Measurements from ENCODE around the gene BANP. TPM values are rescaled to one million over a fixed set of nuclear protein-coding genes. Genes with fewer than 3 reads are reported as not detected.

Gene BANP
- total RNA-seq, 3 donors from 2014 or later (not counting 1 experiment from before 2014, with no cell fraction given): 88.8 to 117 (median 117) TPM

- H3K9me3 ChIP-seq (ENCODE audit: control insufficient read depth, insufficient read depth, low read length): no peaks in the 10 kb centered on the region
- 76% methylated on average over 15 of the region's 15 CpGs for WGBS (ENCODE audit: insufficient coverage)
- H3K27ac Mint-ChIP-seq: peak overlapping the region; percentile 96 to 98
- ATAC-seq (no peak), DNase-seq (no peak)
- H3K27me3 ChIP-seq (ENCODE audit: control insufficient read depth, insufficient read depth, low read length): no peaks in the 10 kb centered on the region
- no peaks in the 10 kb centered on the region for H3K27me3 Mint-ChIP-seq (ENCODE audit: low read depth in 2 of 2)
- H3K9me3 Mint-ChIP-seq: no peaks in the 10 kb centered on the region
- peaks cover 65% of the 10 kb centered on the region for H3K4me1 ChIP-seq (ENCODE audit: control insufficient read depth, insufficient read depth, low read length)
- intact Hi-C loops (cut with micrococcal nuclease): loop anchor here (5.0 kb wide), 3 partner anchors 34 to 499 kb away; partner anchors contain the start of genes KLHDC4 and ZFPM1
- H3K4me3 Mint-ChIP-seq: peak overlapping the region; percentile 41
- H3K27ac ChIP-seq (ENCODE audit: low read length): peak overlapping the region; percentile 59
- H3K36me3 Mint-ChIP-seq: no peaks in the 10 kb centered on the region
- H3K4me3 ChIP-seq (ENCODE audit: low read length): no peak overlapping the region
- H3K36me3 ChIP-seq (ENCODE audit: control insufficient read depth, insufficient read depth, low read length): peaks cover 9% of the 10 kb centered on the region
- peaks cover 61% of the 10 kb centered on the region in 2 donors for H3K4me1 Mint-ChIP-seq
- TF ChIP-seq CTCF (IDR thresholded peaks at IDR 0.05): no peak
Measured at GRCh38 chr16:87953308-87954215, 2.3 kb downstream of the BANP start.

GRCh38 chr16:87954361-87954760 is 3.1 kb downstream of the BANP start:
- Mint-ChIP-seq H3K27me3 (ENCODE audit: low read depth in 2 of 2) (no peaks in the 10 kb centered on the region), H3K9me3 (no peaks in the 10 kb centered on the region), H3K4me3 (peak overlapping the region; percentile 41), H3K4me1 (peaks cover 69% of the 10 kb centered on the region in 2 donors), H3K27ac (peak overlapping the region; percentile 96 to 98), H3K36me3 (no peaks in the 10 kb centered on the region)
- Histone ChIP-seq H3K4me1 (ENCODE audit: control insufficient read depth, insufficient read depth, low read length) (peaks cover 73% of the 10 kb centered on the region), H3K27me3 (ENCODE audit: control insufficient read depth, insufficient read depth, low read length) (no peaks in the 10 kb centered on the region), H3K36me3 (ENCODE audit: control insufficient read depth, insufficient read depth, low read length) (peaks cover 9% of the 10 kb centered on the region), H3K9me3 (ENCODE audit: control insufficient read depth, insufficient read depth, low read length) (no peaks in the 10 kb centered on the region), H3K4me3 (ENCODE audit: low read length) (no peak overlapping the region), H3K27ac (ENCODE audit: low read length) (peak overlapping the region; percentile 59)
- intact Hi-C loops (cut with micrococcal nuclease): loop anchor here (5.0 kb wide), 3 partner anchors 33 to 498 kb away; partner anchors contain the start of genes KLHDC4 and ZFPM1
- ATAC-seq: no peak
- no peak for TF ChIP-seq CTCF (IDR thresholded peaks at IDR 0.05)
- WGBS (ENCODE audit: insufficient coverage): 52% methylated on average over 14 of the region's 14 CpGs
- no peak for DNase-seq

- Mint-ChIP-seq H3K27me3 (ENCODE audit: low read depth in 2 of 2) (no peaks in the 10 kb centered on the region), H3K4me1 (peaks cover 73 to 74% of the 10 kb centered on the region in 2 donors), H3K4me3 (peak overlapping the region; percentile 41), H3K27ac (peak overlapping the region; percentile 96 to 98), H3K9me3 (no peaks in the 10 kb centered on the region), H3K36me3 (no peaks in the 10 kb centered on the region)
- peaks cover 9% of the 10 kb centered on the region for H3K36me3 ChIP-seq (ENCODE audit: control insufficient read depth, insufficient read depth, low read length)
- no peaks in the 10 kb centered on the region for H3K27me3 ChIP-seq (ENCODE audit: control insufficient read depth, insufficient read depth, low read length)
- DNase-seq (no peak), ATAC-seq (no peak)
- TF ChIP-seq CTCF (IDR thresholded peaks at IDR 0.05): no peak
- peaks cover 77% of the 10 kb centered on the region for H3K4me1 ChIP-seq (ENCODE audit: control insufficient read depth, insufficient read depth, low read length)
- intact Hi-C loops (cut with micrococcal nuclease): loop anchor here (5.0 kb wide), 3 partner anchors 32 to 497 kb away; partner anchors contain the start of genes KLHDC4 and ZFPM1
- WGBS (ENCODE audit: insufficient coverage): 57% methylated on average over 15 of the region's 15 CpGs
- no peak overlapping the region for H3K4me3 ChIP-seq (ENCODE audit: low read length)
- peak overlapping the region; percentile 59 for H3K27ac ChIP-seq (ENCODE audit: low read length)
- H3K9me3 ChIP-seq (ENCODE audit: control insufficient read depth, insufficient read depth, low read length): no peaks in the 10 kb centered on the region
Measured at GRCh38 chr16:87954826-87955225, 3.6 kb downstream of the BANP start.
